Tibial nerve (tissue), 4 donors: Measurements from ENCODE around the gene ZFAND6. TPM values are rescaled to one million over a fixed set of nuclear protein-coding genes. Genes with fewer than 3 reads are reported as not detected.
"Not testable (repeated sequence)": the region's sequence is repeated elsewhere in the genome, so short reads cannot be mapped to it uniquely, and the experiment has no call there.

Experiments
- DNase-seq, 2 donors: peaks; one replicate each; pipeline ENCODE4 v3.0.0-alpha.2; 2019; ENCODE audit warnings: low spot score in 2 of 2
- H3K27ac ChIP-seq, 4 donors: fragments of 200-600 bp; sonication (generic) in 3 of 4; one replicate each; pipeline ENCODE4 v1.5.1; 2017 to 2019; ENCODE audit warnings: mild to moderate bottlenecking in 1 of 4
- H3K27me3 ChIP-seq, 2 donors: fragments of 200-600 bp; sonication (generic) in 1 of 2; one replicate each; pipeline versions ENCODE4 v1.5.1 to v1.6.0; 2017 to 2019
- H3K36me3 ChIP-seq, 3 donors: fragments of 200-600 bp; sonication (generic); one replicate each; pipeline ENCODE4 v1.5.1; 2018 to 2019
- H3K4me1 ChIP-seq, 4 donors: fragments of 200-600 bp; sonication (generic) in 3 of 4; one replicate each; pipeline ENCODE4 v1.5.1; 2017 to 2019
- H3K4me3 ChIP-seq, 4 donors: fragments of 200-600 bp; sonication (generic) in 3 of 4; one replicate each; pipeline ENCODE4 v1.5.1; 2017 to 2019; ENCODE audit warnings: mild to moderate bottlenecking in 1 of 4, moderate library complexity in 1 of 4
- H3K9me3 ChIP-seq, 4 donors: fragments of 200-600 bp; sonication (generic) in 3 of 4; one replicate each; pipeline ENCODE4 v1.5.1; 2017 to 2019
- EP300 ChIP-seq, 2 donors: sonication (generic); formaldehyde crosslinking; IDR thresholded peaks; one replicate each; pipeline ENCODE4 v1.6.1; 2017; ENCODE audit warnings: antibody characterized with exemption in 2 of 2, mild to moderate bottlenecking in 1 of 2
- POLR2A ChIP-seq, 2 donors: fragments of 450-650 bp; IDR thresholded peaks; one replicate each; pipeline ENCODE4 v1.6.1; 2017; ENCODE audit warnings: antibody characterized with exemption in 2 of 2, mild to moderate bottlenecking in 2 of 2, moderate library complexity in 2 of 2
- WGBS, 2 donors: methylation state at CpG; one replicate each; pipeline ENCODE4 v1.1.5; 2018; 5-methylcytosine and 5-hydroxymethylcytosine counted together
- total RNA-seq, 4 donors: library from RNA; depleted of rRNA; stranded (reverse); fragments of >200 nt; gene quantifications; one replicate each; pipeline ENCODE4 v1.1.0, GENCODE V29; 2016
- TF ChIP-seq, protein P1 (sequence below), 5 experiments: fragments of 200-600 bp in 3 of 5; fragments of 450-650 bp in 2 of 5; sonication (generic) in 3 of 5; IDR thresholded peaks; one replicate each; pipeline ENCODE4 v1.5.1; 2016 to 2019; ENCODE audit warnings: antibody characterized with exemption in 5 of 5, mild to moderate bottlenecking in 3 of 5, moderate library complexity in 2 of 5

The ZFAND6 gene
- total RNA-seq = 100 to 1,000 TPM in 1 of 4 donors, 10 to 100 TPM in 3; 68.6 to 126 (median 88.2) TPM

DNA sequence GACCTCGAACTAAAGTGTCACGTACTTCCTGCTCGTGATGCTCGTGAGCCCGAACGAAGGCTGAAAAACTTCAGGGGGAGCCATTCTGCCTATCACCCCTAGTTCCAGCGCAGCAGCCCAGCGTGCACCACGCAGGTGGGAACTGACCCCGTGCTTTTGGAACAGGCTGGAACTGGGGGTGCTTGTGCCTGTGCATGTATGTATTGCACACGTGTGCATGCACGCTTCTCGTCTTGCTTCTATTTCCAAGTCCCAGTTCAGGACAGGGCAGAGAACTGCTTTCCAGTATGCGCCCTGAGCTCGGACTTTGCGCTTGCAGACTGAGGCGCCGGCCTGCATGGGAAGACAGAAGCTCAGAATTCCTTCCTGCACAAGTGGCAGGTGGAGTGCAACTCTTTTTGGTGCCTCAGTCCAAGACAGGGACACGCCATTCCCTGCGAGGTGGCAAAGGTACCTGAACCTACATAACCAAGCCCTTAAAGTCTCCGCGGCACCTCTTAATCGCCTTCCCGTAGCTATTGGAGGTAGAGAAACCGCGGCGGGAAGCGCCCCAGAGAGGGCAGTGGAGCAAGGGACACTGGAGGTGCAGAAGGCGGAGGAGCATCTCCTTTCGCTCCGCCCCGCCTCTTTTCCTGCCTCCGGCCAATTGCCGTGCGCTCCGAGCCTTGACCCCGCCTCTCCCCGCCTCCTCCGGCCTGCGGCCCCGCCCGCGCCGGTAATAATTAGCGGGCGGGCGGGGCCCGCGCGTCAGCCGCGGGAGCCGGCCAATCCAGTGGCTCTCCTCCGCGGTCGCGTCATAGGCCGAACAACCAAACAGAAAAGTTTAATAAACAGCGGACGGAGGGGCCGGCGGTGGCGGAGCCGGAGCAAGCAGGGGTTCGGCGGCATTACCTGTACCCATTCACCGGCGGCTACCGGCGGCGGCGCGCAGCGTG, at the start of gene ZFAND6:
TSS of gene ZFAND6 (plus strand) at position 826 of the 935 bp plus-strand sequence. CDS start 60,669 bp downstream, outside the sequence.
- Histone ChIP-seq H3K27ac (peak within 1 kb of the TSS; percentile 87 to 97 (median 96)), H3K9me3 (no peaks in the 10 kb centered on the region), H3K36me3 (no peaks in the 10 kb centered on the region), H3K4me3 (peak within 1 kb of the TSS; percentile 55 to 94 (median 76)), H3K4me1 (peaks cover 0 to 36% (median 15%) of the 10 kb centered on the region in 4 donors), H3K27me3 (no peaks in the 10 kb centered on the region)
- WGBS, 2 donors = 1% methylated on average over 67 to 70 of the region's 74 CpGs
- TF ChIP-seq EP300 (IDR thresholded peaks at IDR 0.05) (peak; percentile 66 to 87), POLR2A (IDR thresholded peaks at IDR 0.05) (peak in 1 of 2 donors; percentile 91)
- TF ChIP-seq, protein P1, sequence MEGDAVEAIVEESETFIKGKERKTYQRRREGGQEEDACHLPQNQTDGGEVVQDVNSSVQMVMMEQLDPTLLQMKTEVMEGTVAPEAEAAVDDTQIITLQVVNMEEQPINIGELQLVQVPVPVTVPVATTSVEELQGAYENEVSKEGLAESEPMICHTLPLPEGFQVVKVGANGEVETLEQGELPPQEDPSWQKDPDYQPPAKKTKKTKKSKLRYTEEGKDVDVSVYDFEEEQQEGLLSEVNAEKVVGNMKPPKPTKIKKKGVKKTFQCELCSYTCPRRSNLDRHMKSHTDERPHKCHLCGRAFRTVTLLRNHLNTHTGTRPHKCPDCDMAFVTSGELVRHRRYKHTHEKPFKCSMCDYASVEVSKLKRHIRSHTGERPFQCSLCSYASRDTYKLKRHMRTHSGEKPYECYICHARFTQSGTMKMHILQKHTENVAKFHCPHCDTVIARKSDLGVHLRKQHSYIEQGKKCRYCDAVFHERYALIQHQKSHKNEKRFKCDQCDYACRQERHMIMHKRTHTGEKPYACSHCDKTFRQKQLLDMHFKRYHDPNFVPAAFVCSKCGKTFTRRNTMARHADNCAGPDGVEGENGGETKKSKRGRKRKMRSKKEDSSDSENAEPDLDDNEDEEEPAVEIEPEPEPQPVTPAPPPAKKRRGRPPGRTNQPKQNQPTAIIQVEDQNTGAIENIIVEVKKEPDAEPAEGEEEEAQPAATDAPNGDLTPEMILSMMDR (IDR thresholded peaks at IDR 0.05) = peak in 2 of 5 experiments; percentile 35 to 46
- peak; percentile 88 to 90 for DNase-seq

DNA sequence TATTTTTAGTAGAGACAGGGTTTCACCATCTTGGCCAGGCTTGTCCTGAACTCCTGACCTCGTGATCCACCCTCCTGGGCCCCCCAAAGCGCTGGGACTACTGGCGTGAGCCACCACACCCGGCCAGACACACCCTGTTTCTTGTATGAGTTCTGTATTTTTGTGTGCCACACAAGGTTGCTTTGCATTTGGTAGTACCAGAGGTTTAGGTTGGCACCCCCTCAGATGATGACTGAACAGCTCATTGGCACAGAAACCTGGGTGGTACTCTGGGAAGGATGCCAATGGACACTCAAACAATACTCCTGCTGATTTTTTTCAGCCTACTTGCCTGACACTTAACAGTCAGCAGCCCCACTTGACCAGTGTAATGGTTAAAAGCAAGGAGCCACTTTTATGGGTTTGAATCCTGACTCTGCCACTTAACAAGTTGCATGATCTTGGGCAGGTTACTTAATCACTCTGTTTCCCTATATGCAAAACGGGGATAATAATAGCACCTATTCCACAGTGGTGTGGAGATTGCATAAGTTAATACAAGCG, 49.3 kb upstream of the ZFAND6 start:
- TF ChIP-seq POLR2A (IDR thresholded peaks at IDR 0.05) (no peak), EP300 (IDR thresholded peaks at IDR 0.05) (no peak)
- TF ChIP-seq, protein P1 (IDR thresholded peaks at IDR 0.05) = no peak
- no peaks in the 10 kb centered on the region for H3K27me3 ChIP-seq
- no peak overlapping the region for H3K4me3 ChIP-seq
- WGBS, 2 donors = 71 to 78% methylated on average over 6 of the region's 6 CpGs
- peaks cover 0 to 7% (median 0%) of the 10 kb centered on the region in 4 donors for H3K9me3 ChIP-seq
- no peaks in the 10 kb centered on the region for H3K4me1 ChIP-seq
- DNase-seq = no peak
- no peak overlapping the region for H3K27ac ChIP-seq
- no peaks in the 10 kb centered on the region for H3K36me3 ChIP-seq

DNA sequence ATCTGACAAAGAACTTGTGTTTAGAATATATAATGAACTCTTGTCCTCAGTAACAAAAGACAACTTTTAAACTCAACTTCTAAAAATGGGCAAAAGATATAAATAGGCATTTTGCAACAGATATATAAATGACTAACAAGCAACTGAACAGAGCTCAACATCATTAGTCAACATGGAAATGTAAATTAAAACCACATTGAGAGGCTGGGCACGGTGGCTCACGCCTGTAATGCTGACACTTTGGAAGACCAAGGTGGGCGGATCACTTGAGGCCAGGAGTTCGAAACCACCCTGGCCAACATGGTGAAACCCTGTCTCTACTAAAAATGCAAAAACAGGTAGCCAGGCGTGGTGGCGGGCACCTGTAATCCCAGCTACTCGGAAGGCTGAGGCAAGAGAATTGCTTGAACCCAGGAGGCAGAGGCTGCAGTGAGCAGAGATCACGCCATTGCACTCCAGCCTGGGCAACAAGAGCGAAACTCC, 48.4 kb upstream of the ZFAND6 start:
- not testable (repeated sequence) for H3K27me3 ChIP-seq, H3K36me3 ChIP-seq, H3K27ac ChIP-seq, H3K4me3 ChIP-seq, H3K9me3 ChIP-seq, DNase-seq, H3K4me1 ChIP-seq
- WGBS, 2 donors = 70 to 73% methylated on average over 9 of the region's 9 CpGs

DNA sequence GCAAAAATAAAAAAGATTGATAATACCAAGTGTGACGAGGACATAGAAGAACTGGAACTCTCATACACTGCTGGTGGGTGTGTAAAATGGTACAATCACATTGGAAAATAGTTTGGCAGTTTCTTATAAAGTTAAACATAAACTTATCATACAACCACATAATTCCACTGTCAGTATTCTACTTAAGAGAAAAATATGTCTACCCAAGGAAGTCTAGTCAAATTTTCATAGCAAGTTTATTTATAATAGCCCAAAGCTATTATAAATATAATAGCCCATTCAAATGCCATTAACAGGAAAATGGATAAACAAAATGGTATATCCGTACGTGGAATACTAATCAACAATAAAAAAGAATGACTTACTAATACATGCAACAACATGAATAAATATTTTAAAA, 47.9 kb upstream of the ZFAND6 start:
- TF ChIP-seq POLR2A (IDR thresholded peaks at IDR 0.05) (no peak), EP300 (IDR thresholded peaks at IDR 0.05) (no peak)
- TF ChIP-seq, protein P1 (IDR thresholded peaks at IDR 0.05) = no peak
- DNase-seq = no peak
- H3K27me3 ChIP-seq = no peaks in the 10 kb centered on the region
- no peak overlapping the region for H3K4me3 ChIP-seq
- H3K4me1 ChIP-seq = no peaks in the 10 kb centered on the region
- no peak overlapping the region for H3K27ac ChIP-seq
- 70 to 76% methylated on average over 3 of the region's 3 CpGs for WGBS, 2 donors
- H3K9me3 ChIP-seq = peaks cover 0 to 8% (median 0%) of the 10 kb centered on the region in 4 donors
- no peaks in the 10 kb centered on the region for H3K36me3 ChIP-seq

DNA sequence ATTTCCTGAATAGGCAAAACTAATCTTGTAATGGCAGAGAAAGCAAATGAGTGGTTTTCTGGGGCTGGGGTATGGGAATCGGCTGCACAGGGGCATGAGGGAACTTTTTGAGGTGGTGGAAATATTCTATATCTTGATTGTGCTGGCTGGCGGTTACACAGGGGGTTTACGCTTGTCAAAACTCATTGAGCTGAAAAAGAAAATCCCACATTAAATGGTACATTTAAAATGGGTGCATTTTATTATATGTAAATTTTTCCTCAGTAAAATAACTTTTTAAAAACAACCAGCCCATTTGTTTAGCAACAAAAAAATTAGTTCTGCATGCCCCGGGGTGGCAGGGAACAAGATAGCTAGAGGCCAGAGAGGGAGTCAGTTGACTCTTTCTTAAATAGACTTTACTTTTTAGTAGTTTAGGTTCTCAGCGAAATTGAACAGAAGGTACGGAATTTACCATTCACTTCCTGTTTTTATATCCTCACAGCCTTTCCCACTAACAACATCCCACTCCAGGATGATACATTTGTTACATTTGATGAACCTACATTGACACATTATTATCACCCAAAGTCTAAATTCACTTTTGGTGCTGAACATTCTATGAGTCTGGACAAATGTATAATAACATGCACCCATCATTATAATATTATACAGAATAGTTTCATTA, 47.3 kb upstream of the ZFAND6 start:
- TF ChIP-seq POLR2A (IDR thresholded peaks at IDR 0.05) (no peak), EP300 (IDR thresholded peaks at IDR 0.05) (no peak)
- TF ChIP-seq, protein P1 (IDR thresholded peaks at IDR 0.05) = no peak
- no peaks in the 10 kb centered on the region for H3K27me3 ChIP-seq
- WGBS, 2 donors = 72 to 74% methylated on average over 6 of the region's 6 CpGs
- H3K27ac ChIP-seq = no peak overlapping the region
- no peaks in the 10 kb centered on the region for H3K36me3 ChIP-seq
- peaks cover 0 to 8% (median 0%) of the 10 kb centered on the region in 4 donors for H3K9me3 ChIP-seq
- DNase-seq = no peak
- no peaks in the 10 kb centered on the region for H3K4me1 ChIP-seq
- no peak overlapping the region for H3K4me3 ChIP-seq

DNA sequence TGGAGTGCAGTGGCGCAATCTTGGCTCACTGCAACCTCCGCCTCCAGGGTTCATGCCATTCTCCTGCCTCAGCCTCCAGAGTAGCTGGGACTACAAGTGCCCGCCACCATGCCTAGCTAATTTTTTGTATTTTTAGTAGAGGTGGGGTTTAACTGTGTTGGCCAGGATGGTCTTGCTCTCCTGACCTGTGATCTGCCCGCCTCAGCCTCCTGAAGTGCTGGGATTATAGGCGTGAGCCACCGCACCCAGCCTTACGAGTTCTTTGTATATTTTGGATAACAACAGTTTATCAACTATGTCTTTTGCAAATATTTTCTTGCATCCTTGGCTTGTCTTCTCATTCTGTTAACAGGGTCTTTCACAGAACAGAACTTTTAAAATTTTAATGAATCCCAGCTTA, 45.3 kb upstream of the ZFAND6 start:
- not testable (repeated sequence) for H3K4me1 ChIP-seq, H3K27me3 ChIP-seq, H3K27ac ChIP-seq, H3K9me3 ChIP-seq, DNase-seq, H3K4me3 ChIP-seq, H3K36me3 ChIP-seq
- 91 to 95% methylated on average over 7 of the region's 7 CpGs for WGBS, 2 donors
